SK-N-MC (cell line): ENCODE measurements around the gene RXRB.

Source experiments
- EZH2 ChIP-seq: fragments of 200-600 bp; sonication (generic); IDR thresholded peaks from one replicate; pipeline ENCODE4 v1.6.1; 2017; ENCODE audit warnings: antibody characterized with exemption
- FOXP2 ChIP-seq: optimal IDR thresholded peaks from 2 replicates; pipeline ENCODE3; 2011; ENCODE audit warnings: mild to moderate bottlenecking, moderate library complexity; ENCODE audit not compliant: insufficient read depth; ENCODE audit errors: extremely low read length, control extremely low read depth
- POLR2AphosphoS5 ChIP-seq: IDR thresholded peaks from 2 replicates; pipeline ENCODE4 v1.6.1; 2012; ENCODE audit warnings: mild to moderate bottlenecking, low read depth, low read length, borderline replicate concordance

GRCh38 chr6:33211666-33212422 is 11.4 kb upstream of the RXRB start:
- TF ChIP-seq POLR2AphosphoS5 = no peak
- TF ChIP-seq EZH2 = no peak
- no peak for TF ChIP-seq FOXP2
